PC-9 (cell line): ENCODE results near the gene IRF6.

Experiments used
- CTCF ChIP-seq: fragments of 200-600 bp; sonication (generic); conservative IDR thresholded peaks from 2 replicates; pipeline ENCODE4 v1.6.1; 2017; ENCODE audit warnings: mixed run types, antibody characterized with exemption, mild to moderate bottlenecking, moderate library complexity
- EZH2 ChIP-seq: fragments of 200-600 bp; sonication (generic); IDR thresholded peaks from 2 replicates; pipeline ENCODE4 v1.8.0; 2017; ENCODE audit warnings: antibody characterized with exemption, low read depth

- peak; percentile 87 for TF ChIP-seq CTCF
- no peak for TF ChIP-seq EZH2
Observed at GRCh38 chr1:209823143-209824041, 17.4 kb upstream of the IRF6 start.
